HG02970 (cell line): ENCODE measurements around the gene SLC12A7.
"Not testable (repeated sequence)": the region's sequence is repeated elsewhere in the genome, so short reads cannot be mapped to it uniquely, and the experiment has no call there.

Experiments
- ATAC-seq: cut with Tn5 transposase; IDR thresholded peaks from one replicate; pipeline ENCODE4 v1.9.1; 2021; ENCODE audit warnings: mild to moderate bottlenecking, moderate library complexity, moderate number of reproducible peaks; ENCODE audit not compliant: unreplicated experiment, low FRiP score

SLC12A7 gene

GRCh38 chr5:1067141-1068121 lies 44.4 kb downstream of the SLC12A7 start:
- ATAC-seq = no peak

DNA sequence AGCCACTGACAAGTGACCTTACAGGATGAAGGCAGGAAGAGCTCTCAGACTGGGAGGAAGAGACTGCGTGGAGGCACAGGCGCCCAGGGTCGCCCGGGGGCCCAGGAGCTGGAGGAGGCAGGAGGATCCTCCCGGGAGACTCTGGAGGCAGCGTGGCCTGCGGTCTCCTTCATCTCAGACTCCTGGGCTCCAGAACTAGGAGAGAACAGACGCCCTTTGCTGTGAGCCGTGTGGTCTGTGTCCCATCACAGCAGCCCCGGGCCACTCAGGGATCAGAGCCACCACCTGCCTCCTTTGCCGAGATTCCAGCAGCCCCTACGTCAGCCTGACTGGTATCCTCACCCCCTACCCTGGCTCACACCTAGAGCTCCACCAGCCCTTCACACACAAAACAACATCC lies 45.2 kb downstream of the SLC12A7 start:
- ATAC-seq = no peak

GRCh38 chr5:1065891-1066650 lies 45.8 kb downstream of the SLC12A7 start:
- no peak for ATAC-seq

- no peak for ATAC-seq
Observed at GRCh38 chr5:1065143-1065750, 46.6 kb downstream of the SLC12A7 start.

DNA sequence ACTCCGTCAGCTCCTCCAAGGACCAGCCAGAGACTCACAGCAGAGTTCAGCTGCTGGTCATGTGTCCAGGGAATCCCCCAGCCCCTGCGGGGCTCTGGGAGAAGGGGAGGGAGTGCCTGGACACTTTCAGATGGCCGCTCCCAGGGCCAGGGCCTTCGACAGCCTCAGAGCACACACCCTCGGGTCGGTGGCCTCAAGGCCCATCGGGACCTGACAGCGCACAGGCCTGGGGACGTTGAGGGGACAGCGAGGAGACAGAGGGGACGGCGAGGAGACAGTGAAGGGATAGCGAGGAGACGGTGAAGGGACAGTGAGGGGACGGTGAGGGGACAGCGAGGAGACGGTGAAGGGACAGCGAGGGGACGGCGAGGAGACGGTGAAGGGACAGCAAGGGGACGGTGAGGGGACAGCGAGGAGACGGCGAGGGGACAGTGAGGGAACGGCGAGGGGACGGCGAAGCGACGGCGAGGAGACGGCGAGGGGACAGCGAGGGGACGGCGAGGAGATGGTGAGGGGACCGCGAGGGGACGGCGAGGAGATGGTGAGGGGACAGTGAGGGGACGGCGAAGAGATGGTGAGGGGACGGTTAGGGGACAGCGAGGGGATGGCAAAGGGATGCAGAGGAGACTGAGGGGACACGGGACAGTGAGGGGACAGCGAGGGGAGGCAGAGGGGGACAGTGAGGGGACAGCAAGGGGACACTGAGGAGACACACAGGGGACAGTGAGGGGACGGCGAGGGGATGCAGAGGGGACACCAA lies 47.3 kb downstream of the SLC12A7 start:
- no peak for ATAC-seq

GRCh38 chr5:1063661-1064382 lies 48.0 kb downstream of the SLC12A7 start:
- no peak for ATAC-seq

DNA sequence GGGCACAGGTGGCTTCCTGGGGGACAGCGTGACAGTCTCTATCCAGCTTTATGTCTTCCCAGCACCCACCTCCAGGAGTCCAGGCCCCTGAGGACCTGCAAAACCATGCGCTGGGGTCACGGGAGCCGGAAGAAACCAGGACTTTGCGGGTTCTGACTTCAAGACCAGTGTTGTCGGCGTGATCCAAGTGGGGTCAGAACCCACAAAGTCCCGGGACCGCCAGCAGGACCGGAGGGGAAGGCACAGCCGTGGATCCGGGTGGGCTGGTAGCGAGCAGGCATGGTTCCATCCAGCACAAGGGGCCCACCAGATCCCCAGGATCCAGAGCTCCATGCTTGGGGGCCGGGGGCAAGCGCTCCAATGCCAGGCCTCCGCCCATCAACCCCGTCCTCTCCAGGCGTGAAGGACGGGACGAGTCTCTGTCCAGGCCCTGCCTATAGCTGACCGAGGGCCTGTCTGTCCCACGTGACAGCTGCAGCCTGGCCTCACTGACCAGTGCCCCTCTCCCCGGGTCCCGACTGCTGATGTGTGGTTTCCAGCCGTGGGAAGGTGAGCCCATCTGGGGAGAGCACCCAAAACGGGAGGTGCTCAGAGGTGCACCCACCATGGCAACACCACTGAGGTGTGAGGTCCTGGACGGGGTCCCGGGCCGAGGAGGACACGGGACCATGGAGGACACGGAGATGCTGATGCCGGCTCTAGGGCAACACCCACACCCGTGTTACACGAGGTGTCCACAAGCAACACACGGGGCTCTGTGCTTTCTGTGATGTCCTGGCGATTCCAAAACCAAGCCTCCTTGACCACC lies 48.9 kb downstream of the SLC12A7 start:
- no peak for ATAC-seq

- ATAC-seq = no peak
Observed at GRCh38 chr5:1061916-1062315, 49.9 kb downstream of the SLC12A7 start.

GRCh38 chr5:1061292-1061691 lies 50.6 kb downstream of the SLC12A7 start:
- ATAC-seq = not testable (repeated sequence)

- ATAC-seq = no peak
Observed at GRCh38 chr5:1060535-1060981, 51.3 kb downstream of the SLC12A7 start.

- no peak for ATAC-seq
Observed at GRCh38 chr5:1059884-1060263, 52.0 kb downstream of the SLC12A7 start.

- ATAC-seq = no peak
Observed at GRCh38 chr5:1058988-1059883, 52.6 kb downstream of the SLC12A7 start.

DNA sequence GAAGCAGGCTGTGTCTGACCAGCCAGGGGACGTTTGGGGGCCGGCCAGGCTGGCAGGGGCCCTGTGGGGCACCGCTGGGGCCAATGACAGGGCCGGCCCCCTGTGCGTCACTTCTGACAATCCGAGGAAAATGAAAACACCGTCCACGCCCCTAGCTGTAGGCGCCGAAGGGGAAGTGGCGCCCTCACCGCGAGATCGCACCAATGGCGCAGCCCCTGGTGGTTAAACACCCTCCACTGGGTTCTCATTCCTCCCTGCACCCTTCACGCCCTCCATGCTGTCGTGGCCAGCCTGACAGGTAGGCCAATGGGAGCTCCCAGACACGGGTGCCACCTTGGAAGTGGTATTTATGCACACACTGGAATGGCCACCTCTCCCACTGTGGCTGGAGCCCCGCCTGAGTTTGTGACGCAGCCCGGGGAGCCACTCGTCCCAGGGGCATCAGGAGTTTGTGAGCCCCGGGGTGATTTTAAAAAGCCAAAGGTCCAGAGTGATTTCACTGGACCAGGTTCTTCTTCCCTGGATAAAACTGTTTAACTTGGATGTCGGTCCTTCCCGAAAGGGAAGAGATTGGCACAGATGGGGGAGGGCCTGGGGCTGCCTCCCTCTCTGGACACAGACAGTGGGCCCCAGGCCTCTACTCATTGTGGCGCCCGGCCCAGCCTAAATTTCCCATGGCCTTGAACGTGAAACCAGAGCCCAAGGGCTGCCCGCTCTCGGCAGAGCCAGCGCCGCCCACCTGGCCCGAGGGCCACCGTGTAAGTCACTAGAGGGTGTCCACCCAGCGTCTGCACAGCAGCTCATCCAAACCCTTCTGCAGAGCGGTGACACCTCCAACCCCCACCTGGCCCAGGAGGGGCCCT lies 53.5 kb downstream of the SLC12A7 start:
- ATAC-seq = no peak

GRCh38 chr5:1057485-1058082 lies 54.3 kb downstream of the SLC12A7 start:
- no peak for ATAC-seq

GRCh38 chr5:1056611-1057484 lies 55.0 kb downstream of the SLC12A7 start:
- ATAC-seq = no peak
